Activated CD4-positive, alpha-beta T cell treated with anti-CD3 and anti-CD28 coated beads for 4 hours (primary cell): Measurements from ENCODE around the gene INTS2.
"Not testable (repeated sequence)": the region's sequence is repeated elsewhere in the genome, so short reads cannot be mapped to it uniquely, and the experiment has no call there.

Experiments used
- DNase-seq, 2 donors: peaks; one replicate each; pipeline ENCODE4 v3.0.0-alpha.2; 2020

Gene INTS2

DNA sequence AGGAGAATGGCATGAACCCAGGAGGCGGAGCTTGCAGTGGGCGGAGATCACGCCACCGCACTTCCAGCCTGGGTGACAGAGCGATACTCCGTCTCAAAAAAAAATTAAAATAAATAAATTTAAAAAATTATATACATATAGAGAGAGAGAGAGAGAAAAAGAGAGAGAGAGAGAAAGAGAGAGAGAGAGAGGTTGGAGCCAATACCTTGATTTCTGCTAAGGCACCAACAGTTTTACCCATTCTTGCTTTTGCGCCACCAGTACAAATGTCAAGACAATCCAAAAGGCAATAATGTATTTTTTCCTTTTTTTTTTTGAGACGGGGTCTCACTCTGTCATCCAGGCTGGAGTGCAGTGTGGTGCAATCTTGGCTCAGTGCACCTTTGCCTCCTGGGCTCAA lies 81.7 kb downstream of the INTS2 start:
- DNase-seq, result no peak

DNA sequence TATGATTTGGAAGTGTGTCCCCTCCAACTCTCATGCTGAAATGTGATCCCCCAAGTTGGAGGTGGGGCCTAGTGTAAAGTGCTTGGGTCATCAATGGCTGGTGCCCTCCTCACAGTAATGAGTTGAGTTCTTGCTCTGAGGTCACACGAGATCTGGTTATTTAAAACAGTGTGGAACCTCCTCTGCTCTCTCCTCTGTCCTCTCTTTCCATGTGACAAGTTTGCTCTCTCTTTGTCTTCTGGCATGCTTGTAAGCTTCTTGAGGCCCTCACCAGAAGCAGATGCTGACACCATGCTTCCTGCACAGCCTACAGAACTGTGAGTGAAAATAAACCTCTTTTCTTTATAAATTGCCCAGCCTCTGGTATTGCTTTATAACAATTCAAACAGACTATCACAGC lies 84.3 kb downstream of the INTS2 start:
- no peak for DNase-seq

DNA sequence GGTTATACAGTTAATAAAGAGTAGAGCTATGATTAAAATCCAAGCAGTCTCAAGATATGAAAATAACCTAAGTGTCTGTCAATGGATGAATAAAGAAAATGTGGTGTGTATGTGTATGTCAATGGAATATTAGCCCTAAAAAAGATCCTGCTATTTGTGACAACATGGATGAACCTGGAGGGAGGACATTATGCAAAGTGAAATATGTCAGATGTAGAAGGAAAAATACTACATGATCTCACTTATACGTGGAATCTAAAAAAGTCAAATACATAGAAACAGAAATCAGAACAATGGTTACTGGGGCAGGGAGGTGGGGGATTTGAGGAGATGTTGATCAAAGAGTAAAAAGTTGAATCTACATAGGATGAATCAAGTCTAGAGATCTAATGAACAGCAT lies 84.9 kb downstream of the INTS2 start:
- no peak for DNase-seq

DNA sequence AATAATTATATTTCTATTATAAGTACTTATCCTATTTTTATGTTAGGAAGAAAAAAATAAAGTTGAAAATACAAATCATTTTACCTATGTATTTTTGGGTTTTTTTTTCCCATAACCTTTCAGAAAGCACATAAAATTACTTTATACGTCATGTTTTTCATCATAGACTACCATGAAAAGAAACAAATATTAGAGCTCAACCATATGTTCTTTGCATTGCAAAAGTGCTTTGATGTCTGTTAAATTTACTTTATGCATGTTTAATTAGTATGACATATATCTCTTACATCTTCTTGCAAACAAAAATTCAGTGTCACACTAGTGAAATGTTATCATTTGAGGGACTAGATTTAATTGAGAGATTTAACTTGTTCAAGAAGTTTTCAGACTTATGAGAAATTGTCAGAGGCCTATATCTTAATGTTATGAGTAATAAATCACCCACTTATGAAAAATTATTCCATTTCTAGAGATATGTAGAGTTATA lies 88.4 kb downstream of the INTS2 start:
- no peak for DNase-seq

DNA sequence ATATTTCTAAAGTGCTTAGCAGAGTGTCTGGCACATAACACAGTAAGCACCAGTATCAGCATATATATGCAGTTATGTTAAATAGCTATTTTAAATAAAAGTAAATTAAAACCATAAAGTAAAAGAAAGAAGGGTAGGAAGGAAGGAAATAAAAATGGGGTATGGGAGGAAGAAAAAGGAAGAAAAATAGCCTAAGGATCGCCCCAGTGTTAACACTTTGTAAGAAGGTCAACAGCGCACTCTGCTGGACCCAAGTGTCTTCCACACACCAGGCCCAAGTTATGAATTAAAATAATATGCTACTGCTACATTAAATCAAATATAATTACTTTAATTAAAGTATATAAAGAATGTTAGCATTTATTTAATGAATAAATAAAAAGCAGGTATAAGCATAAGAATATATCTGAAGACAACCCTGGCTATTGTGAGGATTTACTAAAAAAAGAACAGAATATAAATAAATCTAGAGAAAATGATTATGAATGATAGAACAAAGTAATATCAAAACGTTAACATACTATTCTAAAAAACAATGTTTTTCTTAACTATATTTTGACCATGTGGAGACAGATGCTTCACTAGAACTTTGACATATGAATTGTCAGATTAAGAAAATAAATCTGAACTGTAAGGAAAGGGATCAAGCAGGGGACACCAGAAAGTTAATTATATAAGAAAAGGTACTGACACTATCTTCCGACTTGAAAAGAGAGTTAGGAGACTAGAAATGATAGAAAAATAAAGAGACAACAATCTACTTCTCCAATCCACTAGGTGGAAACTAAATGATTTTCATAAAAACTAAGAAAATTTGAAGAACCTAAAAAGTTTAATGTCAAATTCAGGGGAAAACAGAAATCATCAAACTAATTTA lies 90.4 kb downstream of the INTS2 start:
- peak; percentile 30 to 44 for DNase-seq

DNA sequence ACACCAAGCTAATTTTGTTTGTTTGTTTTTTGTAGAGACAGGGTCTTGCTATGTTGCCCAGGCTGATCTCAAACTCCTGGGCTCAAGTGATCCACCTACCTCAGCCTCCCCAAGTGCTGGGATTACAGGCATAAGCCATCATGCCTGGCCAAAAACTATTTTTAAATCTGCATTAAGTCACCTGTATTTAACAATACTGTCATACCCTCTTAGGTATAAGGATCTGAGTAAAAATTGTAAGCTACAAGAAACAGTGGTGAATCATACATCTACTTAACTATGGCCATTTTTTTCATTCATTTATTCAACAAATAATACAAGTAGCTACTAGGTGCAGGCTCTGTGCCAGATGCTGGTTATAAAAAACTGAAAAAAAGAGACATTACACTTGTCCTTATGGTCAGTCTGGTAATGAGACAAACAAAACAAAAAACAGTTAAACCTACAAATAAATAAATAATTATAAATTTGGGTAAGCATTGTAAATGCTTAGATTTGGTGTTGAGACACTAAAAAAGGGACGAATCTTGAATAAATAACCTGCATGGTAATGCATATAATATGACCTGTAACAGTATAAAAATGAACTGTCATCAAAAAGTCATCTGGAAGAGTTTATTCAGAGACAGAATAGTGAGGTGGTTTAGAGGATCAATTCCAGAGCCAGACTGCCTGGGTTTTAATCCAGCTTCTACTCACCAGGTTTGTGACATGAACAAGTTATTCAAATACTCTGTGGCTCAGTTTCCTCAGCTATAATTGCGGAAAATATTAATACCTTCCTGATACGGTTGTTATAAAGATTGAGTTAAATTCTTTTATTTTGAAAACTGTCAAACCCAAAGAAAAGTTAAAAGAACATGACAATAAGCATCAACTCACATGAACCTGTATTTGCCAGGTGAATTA lies 91.3 kb downstream of the INTS2 start:
- DNase-seq, result no peak

DNA sequence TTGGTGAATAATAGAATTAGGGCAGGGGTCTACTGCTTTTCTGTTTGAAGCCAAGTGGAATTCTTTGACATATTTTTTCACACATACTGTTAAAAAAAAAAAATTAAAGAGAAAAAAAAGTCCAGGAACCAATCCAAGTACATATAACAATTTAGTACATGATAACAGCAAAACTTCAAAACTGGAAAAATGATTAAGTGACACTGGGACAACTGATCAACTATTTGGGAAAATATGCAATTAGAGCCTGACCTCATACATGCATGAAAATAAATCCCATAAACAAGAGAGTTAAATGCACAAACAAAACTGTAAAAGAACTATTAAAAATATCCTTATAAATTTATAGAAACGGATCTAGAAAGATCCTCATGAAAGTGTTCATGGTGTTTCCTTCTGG lies 92.2 kb downstream of the INTS2 start:
- DNase-seq, result no peak

DNA sequence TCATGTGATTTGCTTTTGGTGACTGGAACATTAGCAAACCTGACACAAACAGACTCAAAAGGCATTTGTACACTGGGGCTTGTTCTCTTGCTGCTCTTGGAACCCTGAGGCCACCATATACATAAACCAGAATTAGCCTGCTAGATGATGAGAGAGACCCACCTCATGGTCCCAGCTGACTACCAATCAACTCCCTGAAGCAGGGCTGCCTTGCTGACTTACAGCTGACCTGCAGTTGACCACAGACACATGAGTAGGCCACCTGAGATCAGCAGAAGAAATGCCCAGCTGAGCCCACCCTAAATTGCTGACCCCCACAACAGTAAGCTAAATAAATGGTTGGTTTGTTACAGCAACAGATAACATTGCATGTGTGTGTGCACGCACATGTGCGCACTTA lies 93.2 kb downstream of the INTS2 start:
- DNase-seq, result no peak

DNA sequence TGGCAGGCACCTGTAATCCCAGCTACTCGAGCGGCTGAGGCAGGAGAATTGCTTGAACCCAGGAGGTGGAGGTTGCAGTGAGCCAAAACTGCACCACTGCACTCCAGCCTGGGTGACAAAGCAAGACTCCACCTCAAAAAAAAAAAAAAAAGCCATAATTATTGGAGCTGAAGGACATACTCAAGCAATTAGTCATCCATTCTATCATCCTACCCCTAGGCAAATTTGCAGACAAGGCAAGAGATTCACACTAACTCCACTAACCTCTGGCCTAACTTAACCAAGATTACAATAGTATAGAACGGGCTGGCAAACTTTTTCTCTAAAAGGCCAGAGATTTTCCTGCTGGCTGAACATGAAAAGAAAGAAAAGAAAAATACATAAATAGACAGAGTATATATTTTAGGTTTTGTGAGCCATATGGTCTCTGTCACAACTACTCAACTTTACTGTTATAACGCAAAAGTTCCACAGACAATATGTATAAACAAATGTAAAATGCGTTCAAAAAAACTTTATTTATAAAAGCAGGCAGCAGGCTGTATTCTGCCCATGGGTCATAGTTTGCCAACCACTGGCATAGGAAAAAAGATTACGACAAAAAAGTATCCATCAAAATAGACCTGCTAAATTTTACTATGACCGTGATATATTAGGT lies 94.1 kb downstream of the INTS2 start:
- DNase-seq, result no peak

DNA sequence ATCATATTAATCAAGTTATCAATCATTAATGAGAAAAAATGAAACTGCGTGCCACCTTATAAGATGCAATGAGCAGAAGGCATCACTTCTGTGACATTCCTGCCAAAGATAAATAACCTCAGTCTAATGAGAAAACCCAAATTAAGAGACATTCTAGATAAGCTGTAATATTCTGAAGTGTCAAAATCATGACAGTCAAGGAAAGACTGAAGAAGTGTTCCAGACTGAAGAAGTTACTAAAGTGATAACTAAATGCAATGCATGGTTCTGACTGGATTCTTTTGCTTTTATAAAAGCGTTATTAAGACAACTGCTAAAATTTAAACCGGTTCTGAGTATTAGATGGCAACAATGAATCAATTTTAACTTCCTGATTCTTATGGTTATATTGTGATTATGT lies 95.3 kb downstream of the INTS2 start:
- DNase-seq, result no peak

DNA sequence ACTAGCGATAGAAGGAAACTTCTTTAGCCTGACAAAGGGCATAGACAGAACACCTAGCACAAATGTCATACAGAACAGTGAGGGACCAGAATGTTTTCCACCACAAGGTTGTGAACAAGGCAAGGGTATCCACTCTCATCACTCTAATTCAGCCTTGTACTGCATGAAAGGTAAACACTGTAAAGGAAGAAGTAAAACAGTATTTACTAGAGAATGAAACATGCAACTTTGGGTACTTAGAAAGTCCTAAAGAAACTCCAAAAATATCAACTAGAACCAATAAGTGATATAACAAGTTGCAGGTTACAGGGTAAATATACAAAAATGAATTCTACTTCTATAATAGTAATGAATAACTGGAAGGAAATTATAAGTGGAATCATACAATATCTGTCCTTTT lies 96.7 kb downstream of the INTS2 start:
- DNase-seq, result no peak

DNA sequence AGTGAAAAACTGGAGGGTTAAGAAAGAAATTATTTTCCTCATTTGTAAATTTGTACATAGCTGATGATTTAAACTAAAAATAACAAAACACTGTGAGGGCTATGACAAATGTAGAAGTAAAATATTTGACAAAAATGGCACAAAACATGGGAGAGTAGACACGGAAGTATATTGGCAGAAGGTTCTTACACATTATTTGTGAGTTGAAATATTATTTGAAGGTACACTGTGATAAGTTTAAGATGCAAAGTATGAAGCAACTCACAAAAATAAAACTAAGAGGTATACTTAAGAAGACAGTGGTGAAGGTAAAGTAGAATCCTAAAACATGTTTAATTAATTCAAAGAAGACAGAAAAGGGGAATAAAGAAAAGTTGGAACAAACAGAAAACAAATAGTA lies 99.1 kb downstream of the INTS2 start:
- no peak for DNase-seq

DNA sequence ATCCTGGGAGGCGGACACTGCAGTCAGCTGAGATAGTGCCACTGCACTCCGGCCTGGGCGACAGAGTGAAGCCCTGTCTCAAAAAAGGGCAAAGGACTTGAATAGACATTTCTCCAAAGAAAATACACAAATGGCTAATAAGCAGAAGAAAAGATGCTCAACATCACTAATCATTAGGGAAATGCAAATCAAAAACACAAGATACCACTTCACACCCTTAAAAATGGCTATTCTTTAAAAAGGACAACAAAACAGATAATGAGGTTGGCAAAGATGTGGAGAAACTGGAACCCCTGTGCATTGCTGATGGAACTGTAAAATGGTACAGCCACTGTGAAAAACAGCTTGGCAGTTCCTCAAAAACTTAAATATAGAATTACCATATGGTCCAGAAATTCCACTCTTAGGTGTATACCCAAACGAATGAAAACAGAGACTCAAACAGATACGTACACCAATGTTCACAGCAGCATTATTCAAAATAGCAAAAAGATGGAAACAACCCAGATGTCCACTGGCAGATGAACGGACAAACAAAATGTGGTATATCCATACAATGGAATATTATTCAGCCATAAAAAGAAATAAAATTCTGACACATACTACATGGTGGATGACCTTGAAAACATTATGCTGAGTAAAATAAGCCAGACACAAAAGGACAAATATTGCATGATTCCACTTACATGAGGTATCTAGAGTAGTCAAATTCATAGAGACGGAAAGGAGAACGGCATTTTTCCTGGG lies 100.0 kb downstream of the INTS2 start:
- DNase-seq, result no peak

DNA sequence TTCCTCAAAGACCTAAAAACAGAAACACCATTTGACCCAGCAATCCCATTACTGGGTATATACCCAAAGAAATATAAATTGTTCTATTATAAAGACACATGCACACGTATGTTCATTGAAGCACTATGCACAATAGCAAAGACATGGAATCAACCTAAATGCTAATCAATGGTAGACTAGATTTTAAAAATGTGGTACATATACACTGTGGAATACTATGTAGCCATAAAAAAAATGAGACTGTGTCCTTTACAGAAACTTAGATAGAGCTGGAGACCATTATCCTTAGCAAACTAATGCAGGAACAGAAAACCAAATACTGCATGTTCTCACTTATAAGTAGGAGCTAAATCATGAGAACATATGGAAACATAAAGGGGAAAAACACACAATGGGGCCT lies 100.9 kb downstream of the INTS2 start:
- not testable (repeated sequence) for DNase-seq

DNA sequence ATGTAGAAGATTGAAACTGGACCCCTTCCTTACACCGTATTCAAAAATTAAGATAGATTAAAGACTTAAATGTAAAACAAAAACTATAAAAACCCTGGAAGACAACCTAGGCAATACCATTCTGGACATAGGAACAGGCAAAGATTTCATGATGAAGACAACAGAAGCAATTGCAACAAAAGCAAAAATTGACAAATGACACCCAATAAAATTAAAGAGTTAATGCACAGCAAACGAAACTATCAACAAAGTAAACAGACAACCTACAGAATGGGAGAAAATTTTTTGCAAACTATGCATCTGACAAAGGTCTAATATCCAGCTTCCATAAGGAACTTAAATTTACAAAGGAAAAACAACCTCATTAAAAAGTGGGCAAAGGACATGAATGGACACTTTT lies 101.6 kb downstream of the INTS2 start:
- DNase-seq, result not testable (repeated sequence)

DNA sequence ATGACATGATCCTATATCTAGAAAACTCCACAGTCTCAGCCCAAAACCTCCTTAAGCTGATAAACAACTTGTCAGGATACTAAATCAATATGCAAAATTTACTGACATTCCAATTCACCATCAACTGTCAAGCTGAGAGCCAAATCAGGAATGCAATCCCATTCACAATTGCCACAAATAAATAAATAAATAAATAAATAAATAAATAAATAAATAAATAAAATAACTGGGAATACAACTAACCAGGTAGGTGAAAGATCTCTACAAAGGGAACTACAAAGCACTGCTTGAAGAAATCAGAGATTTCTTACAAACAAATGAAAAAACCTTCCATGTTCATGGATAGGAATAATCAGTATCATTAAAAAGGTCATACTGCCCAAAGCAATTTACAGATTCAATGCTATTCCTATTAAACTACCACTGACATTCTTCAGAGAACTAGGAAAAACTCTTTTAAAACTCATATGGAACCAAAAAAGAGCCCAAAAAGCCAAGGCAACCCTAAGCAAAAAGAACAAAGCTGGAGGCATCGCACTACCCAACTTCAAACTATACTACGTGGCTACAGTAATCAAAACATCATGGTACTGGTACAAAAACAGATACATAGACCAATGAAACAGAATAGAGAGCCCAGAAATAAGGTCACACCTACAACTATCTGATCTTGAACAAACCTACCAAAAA lies 102.2 kb downstream of the INTS2 start:
- DNase-seq, result no peak

DNA sequence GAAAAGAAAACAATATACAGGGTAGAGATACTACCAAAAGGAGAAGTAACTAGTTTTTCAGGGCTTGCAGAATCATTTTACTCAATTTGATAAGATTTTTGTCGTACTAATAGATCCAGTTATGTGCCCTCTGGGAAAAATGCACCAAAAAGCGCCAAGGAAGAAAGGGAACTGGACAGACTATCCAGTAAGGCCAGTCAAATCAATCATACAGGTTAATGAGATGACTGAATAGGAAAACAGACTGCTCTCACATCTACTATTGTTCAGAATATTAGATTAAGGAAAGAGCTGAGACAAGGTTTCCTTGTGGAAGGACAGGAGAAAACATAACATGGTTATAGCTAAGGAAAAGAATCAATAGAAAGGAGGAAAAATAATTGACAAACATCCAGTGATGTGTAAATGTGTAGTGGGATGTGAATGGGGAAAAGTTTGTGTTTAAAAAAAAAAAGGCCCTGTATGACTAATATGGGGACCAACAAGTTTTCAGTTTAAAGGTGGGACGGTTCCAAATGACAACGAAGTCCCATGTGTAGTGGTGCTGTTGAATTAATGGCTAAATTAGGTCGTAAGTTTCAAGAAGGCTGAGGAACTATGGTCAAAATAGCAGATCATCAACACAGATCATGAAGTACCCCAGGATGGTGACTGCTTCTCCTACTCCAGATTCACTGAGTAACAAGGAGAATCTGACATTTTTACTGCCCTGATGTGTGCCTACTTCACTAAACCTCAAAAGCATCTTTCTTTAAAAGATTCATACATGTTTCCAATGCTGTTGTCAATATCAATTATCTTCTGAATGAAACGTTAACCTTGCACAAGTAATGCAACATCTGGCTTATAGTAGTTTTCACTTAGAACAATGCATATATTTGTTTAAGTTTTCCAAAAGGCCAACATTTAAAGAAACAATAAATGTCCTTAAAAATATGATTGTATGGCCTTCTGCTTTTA lies 105.2 kb downstream of the INTS2 start:
- DNase-seq, result no peak

DNA sequence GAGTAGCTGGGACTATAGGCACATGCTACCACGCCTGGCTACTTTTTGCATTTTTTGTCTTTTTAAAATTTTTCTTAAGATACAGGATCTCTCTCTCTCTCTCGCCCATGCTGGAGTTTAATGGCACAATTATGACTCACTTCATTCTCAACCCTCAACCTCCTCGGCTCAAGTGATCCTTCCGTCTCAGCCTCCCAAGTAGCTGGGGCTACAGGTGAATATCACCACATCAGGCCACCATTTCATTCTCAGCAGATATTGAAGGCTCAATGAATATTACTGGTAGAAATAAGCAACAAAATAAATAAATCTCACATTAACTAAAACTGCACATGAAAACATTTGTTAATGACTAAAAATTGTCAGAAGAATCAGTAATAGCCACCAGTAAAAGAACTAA lies 106.1 kb downstream of the INTS2 start:
- DNase-seq, result no peak

DNA sequence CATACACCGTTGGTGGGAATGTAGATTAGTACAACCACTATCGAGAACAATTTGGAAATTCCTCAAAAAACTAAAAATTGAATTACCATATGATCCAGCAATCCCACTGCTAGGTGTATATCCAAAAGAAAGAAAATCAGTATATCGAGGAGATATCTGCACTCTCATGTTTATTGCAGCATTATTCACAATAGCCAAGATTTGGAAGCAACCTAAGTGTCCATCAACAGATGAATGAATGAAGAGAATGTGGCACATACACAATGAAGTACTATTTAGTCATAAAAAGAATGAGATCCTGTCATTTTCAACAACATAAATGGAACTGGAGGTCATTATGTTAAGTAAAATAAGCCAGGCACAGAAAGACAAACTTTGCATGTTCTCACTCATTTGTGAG lies 108.5 kb downstream of the INTS2 start:
- DNase-seq, result not testable (repeated sequence)

DNA sequence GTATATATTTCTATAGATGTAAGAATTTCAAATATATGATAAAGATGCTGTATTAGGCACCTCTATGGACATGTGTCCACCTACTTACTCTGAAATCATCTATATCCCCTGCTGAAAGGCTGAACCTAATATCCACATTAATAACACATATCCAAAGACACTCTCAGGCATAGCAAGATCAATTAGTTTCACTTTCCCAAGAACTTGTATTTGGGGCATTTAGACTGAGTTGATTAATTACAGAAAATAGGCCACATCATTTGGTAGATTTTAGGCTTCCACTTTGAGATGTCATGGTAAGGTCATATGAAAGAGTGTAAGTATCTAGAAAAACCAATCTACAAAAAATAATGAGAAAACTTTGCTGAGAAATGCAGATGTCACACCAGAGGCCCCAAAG lies 109.6 kb downstream of the INTS2 start:
- DNase-seq, result no peak

DNA sequence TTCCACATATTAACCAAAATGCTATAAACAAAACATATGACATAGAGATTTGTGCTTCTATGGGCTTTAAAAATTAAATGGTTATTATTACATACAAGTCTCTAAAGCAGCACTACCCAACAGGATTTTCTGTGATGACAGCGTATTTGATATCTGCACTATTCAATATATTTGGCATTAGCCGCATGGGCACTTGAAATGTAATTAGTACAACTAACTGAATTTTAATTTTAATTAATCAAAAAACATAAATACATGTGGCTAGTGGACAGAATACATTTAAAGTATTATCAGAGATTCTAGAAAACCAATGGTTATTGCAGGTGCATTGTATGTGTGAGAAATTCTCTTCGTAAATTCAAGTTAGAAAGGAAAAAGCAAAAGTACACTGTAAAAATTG lies 110.3 kb downstream of the INTS2 start:
- no peak for DNase-seq
